Chondrocyte (in vitro differentiated cells): ENCODE measurements around the gene OR2S2. TPM values are rescaled to one million over a fixed set of nuclear protein-coding genes. Genes with fewer than 3 reads are reported as not detected.

ENCODE experiments used
- DNase-seq: peaks from one replicate; pipeline ENCODE4 v3.0.0; 2021; ENCODE audit warnings: mixed read lengths, low spot score
- H3K27ac Mint-ChIP-seq: one replicate; pipeline ENCODE4 v1.8.0; 2021; ENCODE audit warnings: mild to moderate bottlenecking, moderate library complexity, mixed read lengths; ENCODE audit not compliant: unreplicated experiment
- H3K27me3 Mint-ChIP-seq: 2 replicates; pipeline ENCODE4 v1.8.0; 2021; ENCODE audit warnings: low read depth, mixed read lengths
- H3K36me3 Mint-ChIP-seq: 2 replicates; pipeline ENCODE4 v1.8.0; 2021; ENCODE audit warnings: low read depth, mixed read lengths
- H3K4me1 Mint-ChIP-seq: 2 replicates; pipeline ENCODE4 v1.8.0; 2021; ENCODE audit warnings: low read depth, mild to moderate bottlenecking, mixed read lengths
- H3K4me3 Mint-ChIP-seq: one replicate; pipeline ENCODE4 v1.8.0; 2021; ENCODE audit warnings: mild to moderate bottlenecking, moderate library complexity, mixed read lengths; ENCODE audit not compliant: unreplicated experiment
- H3K9me3 Mint-ChIP-seq: 2 replicates; pipeline ENCODE4 v1.8.0; 2021; ENCODE audit warnings: low read depth, mixed read lengths
- total RNA-seq: library from RNA; stranded (reverse); gene quantifications from 3 replicates; pipeline ENCODE4 v1.2.1, GENCODE V29; 2021
- TF ChIP-seq, protein P1 (sequence below): fragments of 200-600 bp; sonication (generic); IDR thresholded peaks from 2 replicates; pipeline ENCODE4 v1.5.0; 2021; ENCODE audit warnings: antibody characterized with exemption, mild to moderate bottlenecking, moderate library complexity

Gene OR2S2
- total RNA-seq, 1 donor from 2014 or later, result not detected

DNA sequence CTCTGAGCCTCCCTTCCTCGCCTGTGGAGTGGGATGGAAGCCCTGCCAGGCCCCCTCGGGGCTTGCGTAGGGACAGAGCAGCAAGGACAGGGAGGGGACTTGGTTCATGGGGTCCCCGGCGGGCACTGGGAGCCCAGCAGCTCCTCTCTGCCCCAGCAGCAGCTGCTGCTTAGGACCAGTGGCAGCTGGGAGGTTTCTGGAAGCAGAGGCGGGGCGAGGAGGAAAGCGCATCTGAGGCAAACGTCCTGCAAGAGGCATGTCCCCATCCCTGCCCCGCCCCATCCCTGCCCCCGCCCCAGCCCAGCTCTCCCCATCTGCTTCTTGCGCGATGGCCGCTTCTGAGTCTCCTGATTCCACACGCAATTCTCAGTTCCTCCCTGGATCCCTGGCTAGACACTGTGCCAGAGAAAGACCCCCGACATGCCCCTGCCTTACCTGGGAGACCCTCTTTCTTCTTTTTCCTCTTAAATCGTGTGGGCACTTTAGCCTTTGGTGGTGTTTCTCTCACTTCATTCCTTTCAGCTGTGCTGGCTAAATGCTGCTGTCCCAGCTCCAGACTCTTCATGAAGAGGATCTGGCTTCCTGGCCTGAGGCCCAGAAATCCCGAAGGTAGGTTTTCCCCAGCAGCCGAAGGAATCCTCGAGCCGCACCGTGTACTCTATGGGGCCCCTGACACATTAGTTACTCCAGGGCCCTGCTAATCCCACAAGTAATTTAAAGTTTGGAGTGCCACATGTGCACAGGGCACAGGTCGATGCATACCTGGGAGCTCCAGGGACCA, 4.4 kb upstream of the OR2S2 start:
- DNase-seq, result no peak
- Mint-ChIP-seq H3K9me3 (no peaks in the 10 kb centered on the region), H3K27ac (peak overlapping the region; percentile 94), H3K4me3 (peak overlapping the region; percentile 60), H3K4me1 (peaks cover 22% of the 10 kb centered on the region), H3K27me3 (no peaks in the 10 kb centered on the region), H3K36me3 (no peaks in the 10 kb centered on the region)
- TF ChIP-seq, protein P1, sequence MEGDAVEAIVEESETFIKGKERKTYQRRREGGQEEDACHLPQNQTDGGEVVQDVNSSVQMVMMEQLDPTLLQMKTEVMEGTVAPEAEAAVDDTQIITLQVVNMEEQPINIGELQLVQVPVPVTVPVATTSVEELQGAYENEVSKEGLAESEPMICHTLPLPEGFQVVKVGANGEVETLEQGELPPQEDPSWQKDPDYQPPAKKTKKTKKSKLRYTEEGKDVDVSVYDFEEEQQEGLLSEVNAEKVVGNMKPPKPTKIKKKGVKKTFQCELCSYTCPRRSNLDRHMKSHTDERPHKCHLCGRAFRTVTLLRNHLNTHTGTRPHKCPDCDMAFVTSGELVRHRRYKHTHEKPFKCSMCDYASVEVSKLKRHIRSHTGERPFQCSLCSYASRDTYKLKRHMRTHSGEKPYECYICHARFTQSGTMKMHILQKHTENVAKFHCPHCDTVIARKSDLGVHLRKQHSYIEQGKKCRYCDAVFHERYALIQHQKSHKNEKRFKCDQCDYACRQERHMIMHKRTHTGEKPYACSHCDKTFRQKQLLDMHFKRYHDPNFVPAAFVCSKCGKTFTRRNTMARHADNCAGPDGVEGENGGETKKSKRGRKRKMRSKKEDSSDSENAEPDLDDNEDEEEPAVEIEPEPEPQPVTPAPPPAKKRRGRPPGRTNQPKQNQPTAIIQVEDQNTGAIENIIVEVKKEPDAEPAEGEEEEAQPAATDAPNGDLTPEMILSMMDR, result no peak

DNA sequence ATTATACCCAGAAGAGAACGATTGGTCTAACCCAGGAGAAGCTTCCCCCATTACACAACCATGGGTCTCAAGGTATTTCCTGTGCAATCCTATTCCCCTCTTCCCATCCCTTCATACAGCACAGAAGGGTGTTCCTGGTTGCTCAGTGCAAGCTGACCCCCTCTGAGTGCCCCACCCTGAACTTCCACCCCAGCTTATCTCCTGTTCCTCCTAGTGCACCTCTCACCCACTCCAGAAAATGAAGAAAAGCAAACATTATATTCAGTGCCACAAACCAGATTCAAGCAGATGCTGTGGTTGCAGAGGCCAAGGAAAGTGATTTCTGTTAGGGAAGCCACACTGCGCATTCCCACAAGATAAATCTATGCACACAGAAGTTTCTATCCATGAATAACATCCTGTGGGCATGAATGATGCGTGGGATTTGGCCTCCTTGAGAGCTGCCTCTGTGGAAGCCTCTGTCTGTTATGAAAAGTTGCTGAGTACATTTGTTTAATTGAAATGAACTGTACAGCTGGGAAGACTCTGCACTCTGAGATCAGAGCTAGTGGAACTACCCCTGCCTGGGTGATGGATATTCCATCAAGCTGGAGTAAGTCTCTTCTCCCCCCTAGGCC, 2.2 kb upstream of the OR2S2 start:
- DNase-seq, result no peak
- Mint-ChIP-seq H3K27ac (peak overlapping the region; percentile 60), H3K27me3 (no peaks in the 10 kb centered on the region)

DNA sequence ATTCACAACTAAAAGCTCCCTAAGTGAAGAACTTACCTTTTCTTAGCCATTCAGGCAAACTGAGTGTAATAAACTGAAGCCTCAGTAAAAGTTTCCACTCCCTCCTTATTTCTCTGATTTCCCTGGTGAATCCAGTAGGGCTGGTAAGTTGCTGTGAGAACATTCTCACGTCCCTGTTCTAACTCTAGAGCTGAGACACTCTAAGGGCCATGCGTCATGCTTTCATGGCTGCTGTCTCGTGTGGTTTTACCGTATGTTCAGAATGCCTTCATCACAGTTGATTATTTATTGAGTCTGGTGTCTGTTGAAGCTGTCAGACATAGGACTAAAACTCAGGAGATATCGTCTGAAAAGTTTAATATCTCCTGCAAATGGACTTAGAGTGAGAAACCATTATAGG, 1.3 kb downstream of the OR2S2 start:
- no peaks in the 10 kb centered on the region for H3K36me3 Mint-ChIP-seq
- H3K4me3 Mint-ChIP-seq, result no peak overlapping the region
- TF ChIP-seq, protein P1, result no peak
- DNase-seq, result no peak
- no peaks in the 10 kb centered on the region for H3K9me3 Mint-ChIP-seq
- peaks cover 22% of the 10 kb centered on the region for H3K4me1 Mint-ChIP-seq
- no peaks in the 10 kb centered on the region for H3K27me3 Mint-ChIP-seq
- H3K27ac Mint-ChIP-seq, result no peak overlapping the region

More for the DNA sequence above, 2.2 kb upstream of the OR2S2 start:
- H3K4me1 Mint-ChIP-seq, result peaks cover 22% of the 10 kb centered on the region
- no peaks in the 10 kb centered on the region for H3K36me3 Mint-ChIP-seq
- no peak overlapping the region for H3K4me3 Mint-ChIP-seq
- H3K9me3 Mint-ChIP-seq, result no peaks in the 10 kb centered on the region
- TF ChIP-seq, protein P1, result no peak

DNA sequence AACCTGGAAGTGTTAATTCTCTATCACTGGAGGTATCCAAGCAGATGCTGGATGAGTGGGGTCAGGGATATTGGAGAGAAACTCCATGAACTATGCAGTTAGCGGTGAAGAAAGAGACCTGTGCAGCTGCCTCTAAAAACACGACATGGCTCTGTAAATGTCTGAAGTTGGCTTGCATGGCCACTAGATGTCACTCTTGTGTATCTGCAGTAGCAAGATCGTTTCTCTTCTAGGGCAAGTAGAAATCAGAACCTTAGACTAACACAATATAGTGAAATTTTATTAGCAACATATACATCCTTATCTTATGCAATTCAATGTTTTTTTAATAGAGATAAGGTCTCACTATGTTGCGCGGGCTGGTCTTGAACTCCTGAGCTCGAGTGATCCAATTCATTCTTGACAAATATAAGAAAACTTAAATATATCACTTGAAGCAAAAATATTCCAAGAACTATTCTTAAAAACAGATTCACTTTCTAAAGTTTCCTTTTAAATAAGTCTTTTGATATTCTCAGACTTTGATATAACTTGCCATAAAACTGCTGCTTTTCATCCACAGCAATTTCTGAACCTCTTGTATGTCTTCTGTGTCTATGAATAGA, 2.9 kb downstream of the OR2S2 start:
- no peaks in the 10 kb centered on the region for H3K9me3 Mint-ChIP-seq
- H3K27ac Mint-ChIP-seq, result no peak overlapping the region
- peaks cover 14% of the 10 kb centered on the region for H3K4me1 Mint-ChIP-seq
- H3K36me3 Mint-ChIP-seq, result no peaks in the 10 kb centered on the region
- TF ChIP-seq, protein P1, result peak; percentile 93
- DNase-seq, result no peak
- no peaks in the 10 kb centered on the region for H3K27me3 Mint-ChIP-seq
- no peak overlapping the region for H3K4me3 Mint-ChIP-seq

DNA sequence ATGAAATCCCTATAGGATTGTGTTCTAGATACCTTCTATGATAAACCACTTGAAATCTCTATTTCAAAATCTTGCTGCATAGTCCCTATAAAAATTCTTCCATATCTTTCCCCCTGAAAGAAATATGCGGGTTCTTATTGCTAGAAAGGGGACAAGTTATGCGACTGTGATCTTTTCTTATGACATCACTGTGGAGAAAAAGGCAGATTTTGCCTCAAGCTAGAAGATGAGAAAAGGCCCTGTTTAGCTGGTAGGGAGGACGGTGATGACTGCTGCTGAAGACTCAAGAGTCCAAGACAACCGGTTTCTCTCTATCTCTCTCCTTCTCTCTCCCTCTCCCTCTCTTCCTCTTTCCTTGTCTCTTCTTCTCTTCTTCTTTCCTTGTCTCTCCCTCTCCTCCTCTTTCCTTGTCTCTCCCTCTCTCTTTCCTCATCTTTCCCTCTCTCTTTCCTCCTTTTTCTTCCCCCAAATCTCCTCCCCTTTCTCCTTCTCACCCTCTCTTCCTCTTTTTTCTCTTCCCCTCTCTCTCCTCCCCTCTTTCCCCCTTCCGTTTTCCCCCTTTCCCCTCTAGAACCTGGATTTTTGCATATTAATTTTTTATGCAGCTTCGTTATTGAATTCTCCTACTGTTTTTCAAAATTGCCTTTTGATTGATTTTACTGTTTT, 5.3 kb downstream of the OR2S2 start:
- H3K36me3 Mint-ChIP-seq, result no peaks in the 10 kb centered on the region
- no peak for DNase-seq
- H3K4me3 Mint-ChIP-seq, result no peak overlapping the region
- H3K27ac Mint-ChIP-seq, result no peak overlapping the region
- no peaks in the 10 kb centered on the region for H3K9me3 Mint-ChIP-seq
- H3K4me1 Mint-ChIP-seq, result peaks cover 27% of the 10 kb centered on the region
- TF ChIP-seq, protein P1, result no peak
- H3K27me3 Mint-ChIP-seq, result no peaks in the 10 kb centered on the region
